COR-L47 (cell line): Measurements from ENCODE around the gene CHRDL2.
"Not testable (repeated sequence)": the region's sequence is repeated elsewhere in the genome, so short reads cannot be mapped to it uniquely, and the experiment has no call there.

Experiments used
- DNase-seq: peaks from one replicate; lab custom pipeline; 2025; lab: John Stamatoyannopoulos, UW

Gene CHRDL2

GRCh38 chr11:74731301-74732094 lies at the start of gene CHRDL2:
CHRDL2 (minus strand) TSS chr11:74731426; CDS start chr11:74730888, 538 bp downstream.
- DNase-seq = no peak

GRCh38 chr11:74780248-74781005 lies 49.2 kb upstream of the CHRDL2 start:
- no peak for DNase-seq

- no peak for DNase-seq
Measured at GRCh38 chr11:74778581-74778980, 47.4 kb upstream of the CHRDL2 start.

GRCh38 chr11:74777877-74778276 lies 46.7 kb upstream of the CHRDL2 start:
- no peak for DNase-seq

- no peak for DNase-seq
Measured at GRCh38 chr11:74777038-74777437, 45.8 kb upstream of the CHRDL2 start.

GRCh38 chr11:74776546-74776945 lies 45.3 kb upstream of the CHRDL2 start:
- no peak for DNase-seq

GRCh38 chr11:74775762-74776161 lies 44.5 kb upstream of the CHRDL2 start:
- no peak for DNase-seq

GRCh38 chr11:74773476-74773875 lies 42.2 kb upstream of the CHRDL2 start:
- no peak for DNase-seq

- no peak for DNase-seq
Measured at GRCh38 chr11:74771139-74771538, 39.9 kb upstream of the CHRDL2 start.

- no peak for DNase-seq
Measured at GRCh38 chr11:74770456-74770855, 39.2 kb upstream of the CHRDL2 start.

- DNase-seq = no peak
Measured at GRCh38 chr11:74769055-74769707, 38.0 kb upstream of the CHRDL2 start.

GRCh38 chr11:74768172-74768651 lies 37.0 kb upstream of the CHRDL2 start:
- not testable (repeated sequence) for DNase-seq

GRCh38 chr11:74766905-74767304 lies 35.7 kb upstream of the CHRDL2 start:
- DNase-seq = no peak

- no peak for DNase-seq
Measured at GRCh38 chr11:74756571-74756970, 25.3 kb upstream of the CHRDL2 start.

- no peak for DNase-seq
Measured at GRCh38 chr11:74755395-74755995, 24.3 kb upstream of the CHRDL2 start.

- DNase-seq = no peak
Measured at GRCh38 chr11:74754507-74755252, 23.5 kb upstream of the CHRDL2 start.

- no peak for DNase-seq
Measured at GRCh38 chr11:74751303-74751702, 20.1 kb upstream of the CHRDL2 start.

GRCh38 chr11:74750598-74750997 lies 19.4 kb upstream of the CHRDL2 start:
- not testable (repeated sequence) for DNase-seq

- DNase-seq = no peak
Measured at GRCh38 chr11:74749965-74750296, 18.7 kb upstream of the CHRDL2 start.

GRCh38 chr11:74749127-74749964 lies 18.1 kb upstream of the CHRDL2 start:
- DNase-seq = peak; percentile 10
